ENCODE results near the gene EXOC3L1. TPM values are rescaled to one million over a fixed set of nuclear protein-coding genes. Genes with fewer than 3 reads are reported as not detected.

Gene EXOC3L1
- total and polyA plus RNA-seq, 2 of the 4 experiments (the other 2 are of a cell fraction), result not detected

DNA sequence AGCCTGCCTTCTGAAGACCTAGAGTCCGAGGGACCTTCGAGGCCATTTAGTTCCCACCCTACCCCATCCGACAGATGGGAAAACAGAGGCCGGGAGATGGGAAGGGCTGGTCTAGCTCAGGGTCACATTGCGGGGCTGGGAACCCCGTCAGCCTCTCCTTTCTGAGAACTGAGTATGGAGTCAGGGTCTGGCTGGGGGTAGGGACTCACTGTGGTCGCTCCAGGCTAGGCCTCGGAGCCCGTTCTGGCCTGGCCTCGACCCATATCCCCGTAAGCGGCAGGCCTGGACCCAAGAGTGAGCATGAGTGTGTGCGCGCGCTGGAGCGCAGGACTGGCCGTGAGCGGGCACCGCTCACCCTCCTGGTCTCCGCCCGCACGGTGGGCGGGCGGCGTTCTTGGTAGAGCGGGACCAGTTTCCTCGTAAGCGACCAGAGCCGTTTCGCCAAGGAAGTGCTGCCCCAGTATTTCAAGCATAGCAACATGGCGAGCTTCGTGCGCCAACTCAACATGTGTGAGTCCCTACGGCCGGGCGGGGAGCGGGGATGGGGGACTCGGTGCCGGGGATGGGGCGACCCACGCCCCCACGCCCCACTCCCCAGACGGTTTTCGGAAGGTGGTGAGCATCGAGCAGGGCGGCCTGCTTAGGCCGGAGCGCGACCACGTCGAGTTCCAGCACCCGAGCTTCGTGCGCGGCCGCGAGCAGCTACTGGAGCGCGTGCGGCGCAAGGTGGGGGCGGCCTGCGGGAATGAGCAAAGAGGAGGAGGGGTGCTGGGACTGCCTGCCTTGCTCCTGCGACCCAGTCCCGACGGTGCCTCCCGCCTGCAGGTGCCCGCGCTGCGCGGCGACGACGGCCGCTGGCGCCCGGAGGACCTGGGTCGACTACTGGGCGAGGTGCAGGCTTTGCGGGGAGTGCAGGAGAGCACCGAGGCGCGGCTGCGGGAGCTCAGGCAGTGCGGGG, 24.5 kb downstream of the EXOC3L1 start:
- Histone ChIP-seq H2AFZ (replicated peaks; ENCODE audit: low read length, poor library complexity) (peak overlapping the region; percentile 33), H2BK5ac (ENCODE audit: low read depth, low read length, poor library complexity, severe bottlenecking) (no peak overlapping the region), H3K14ac (replicated peaks; ENCODE audit: low read depth, low read length) (no peak overlapping the region), H3K4ac (ENCODE audit: low read depth, low read length) (no peak overlapping the region), H3K56ac (ENCODE audit: extremely low read depth, insufficient read depth, low read length) (no peak overlapping the region), H2BK120ac (ENCODE audit: low read depth, low read length) (no peak overlapping the region), H3K23ac (ENCODE audit: low read depth, low read length) (no peak overlapping the region), H4K8ac (ENCODE audit: low read depth in 2 of 2, low read length in 2 of 2) (no peak overlapping the region), H2BK15ac (ENCODE audit: low read depth, low read length) (no peak overlapping the region), H4K5ac (ENCODE audit: low read depth, low read length) (no peak overlapping the region), H3K4me2 (ENCODE audit: low read depth, low read length) (no peak overlapping the region), H4K20me1 (ENCODE audit: insufficient read depth, low read length) (no peaks in the 10 kb centered on the region), H3K27ac (ENCODE audit: insufficient read depth, low read length) (no peak overlapping the region), H2BK20ac (ENCODE audit: low read depth, low read length) (no peak overlapping the region), H3K4me1 (ENCODE audit: control insufficient read depth, insufficient read depth, low read length) (peaks cover 29% of the 10 kb centered on the region), H3K9me3 (ENCODE audit: control insufficient read depth, insufficient read depth, low read length) (no peaks in the 10 kb centered on the region), H4K91ac (ENCODE audit: insufficient read depth, low read depth, low read length) (no peak overlapping the region), H3K27me3 (ENCODE audit: control insufficient read depth, insufficient read depth, low read length) (peaks cover 24% of the 10 kb centered on the region; the same call in 1 of the 2 replicates), H3K79me1 (ENCODE audit: low read depth in 1 of 2, low read length in 2 of 2) (peaks cover 0 to 12% of the 10 kb centered on the region in 2 experiments; a peak in 2 of 4 replicates), H2AK5ac (ENCODE audit: low read depth, low read length) (no peak overlapping the region), H3K18ac (ENCODE audit: low read depth, low read length) (no peak overlapping the region), H3K36me3 (ENCODE audit: control insufficient read depth, insufficient read depth, low read length) (peaks cover 3% of the 10 kb centered on the region; the same call in 1 of the 2 replicates), H3K9me1 (ENCODE audit: insufficient read depth, low read length) (peaks cover 7% of the 10 kb centered on the region; the same call in 1 of the 2 replicates), H3K4me3 (ENCODE audit: insufficient read depth, low read depth, low read length) (no peak overlapping the region), H3K9ac (ENCODE audit: low read depth, low read length) (no peak overlapping the region), H2AK9ac (replicated peaks; ENCODE audit: low read depth, low read length, poor library complexity) (no peak overlapping the region)
- BruUV-seq (replicated peaks), result no TSS peak
- TF ChIP-seq RFX5 (IDR thresholded peaks at IDR 0.05; ENCODE audit: low read depth, low read length) (no peak), FOS (IDR thresholded peaks at IDR 0.05; ENCODE audit: low read depth, low read length) (no peak), CHD1 (IDR thresholded peaks at IDR 0.05; ENCODE audit: low read depth, low read length) (no peak), CEBPB (IDR thresholded peaks at IDR 0.05; ENCODE audit: low read depth, low read length) (no peak), MAFK (IDR thresholded peaks at IDR 0.05; ENCODE audit: low read depth, low read length) (no peak), MXI1 (IDR thresholded peaks at IDR 0.05; ENCODE audit: borderline replicate concordance, low read depth, low read length) (no peak), BHLHE40 (IDR thresholded peaks at IDR 0.05; ENCODE audit: low read depth, low read length) (no peak)
- TF ChIP-seq, protein P1, sequence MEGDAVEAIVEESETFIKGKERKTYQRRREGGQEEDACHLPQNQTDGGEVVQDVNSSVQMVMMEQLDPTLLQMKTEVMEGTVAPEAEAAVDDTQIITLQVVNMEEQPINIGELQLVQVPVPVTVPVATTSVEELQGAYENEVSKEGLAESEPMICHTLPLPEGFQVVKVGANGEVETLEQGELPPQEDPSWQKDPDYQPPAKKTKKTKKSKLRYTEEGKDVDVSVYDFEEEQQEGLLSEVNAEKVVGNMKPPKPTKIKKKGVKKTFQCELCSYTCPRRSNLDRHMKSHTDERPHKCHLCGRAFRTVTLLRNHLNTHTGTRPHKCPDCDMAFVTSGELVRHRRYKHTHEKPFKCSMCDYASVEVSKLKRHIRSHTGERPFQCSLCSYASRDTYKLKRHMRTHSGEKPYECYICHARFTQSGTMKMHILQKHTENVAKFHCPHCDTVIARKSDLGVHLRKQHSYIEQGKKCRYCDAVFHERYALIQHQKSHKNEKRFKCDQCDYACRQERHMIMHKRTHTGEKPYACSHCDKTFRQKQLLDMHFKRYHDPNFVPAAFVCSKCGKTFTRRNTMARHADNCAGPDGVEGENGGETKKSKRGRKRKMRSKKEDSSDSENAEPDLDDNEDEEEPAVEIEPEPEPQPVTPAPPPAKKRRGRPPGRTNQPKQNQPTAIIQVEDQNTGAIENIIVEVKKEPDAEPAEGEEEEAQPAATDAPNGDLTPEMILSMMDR (conservative IDR thresholded peaks at IDR 0.05; ENCODE audit: low read depth, low read length), result no peak
- TF ChIP-seq, protein P2, sequence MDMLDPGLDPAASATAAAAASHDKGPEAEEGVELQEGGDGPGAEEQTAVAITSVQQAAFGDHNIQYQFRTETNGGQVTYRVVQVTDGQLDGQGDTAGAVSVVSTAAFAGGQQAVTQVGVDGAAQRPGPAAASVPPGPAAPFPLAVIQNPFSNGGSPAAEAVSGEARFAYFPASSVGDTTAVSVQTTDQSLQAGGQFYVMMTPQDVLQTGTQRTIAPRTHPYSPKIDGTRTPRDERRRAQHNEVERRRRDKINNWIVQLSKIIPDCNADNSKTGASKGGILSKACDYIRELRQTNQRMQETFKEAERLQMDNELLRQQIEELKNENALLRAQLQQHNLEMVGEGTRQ (IDR thresholded peaks at IDR 0.05; ENCODE audit: low read depth, low read length), result no peak
- dilution Hi-C loops (cut with HindIII; ENCODE audit: low sequenced_read_pairs, unreplicated experiment) (no loop called here), intact Hi-C loops (cut with micrococcal nuclease) (no loop called here), in situ Hi-C loops (cut with MboI; ENCODE audit: low sequenced_read_pairs) (no loop called here)
- ATAC-seq (ENCODE audit: low read depth) (no peak), DNase-seq (no peak)
- ChIA-PET CTCF (no interaction called here), POLR2A (ENCODE audit: unreplicated experiment) (no interaction called here)
- 31% methylated on average over 29 of the region's 85 CpGs; no CpG with 5 or more reads in 1 of the 2 experiments for WGBS, 2 experiments (ENCODE audit: extremely low coverage in 2 of 2, insufficient read length in 1 of 2)
